Stimulated activated naive CD4-positive, alpha-beta T cell treated with Interleukin-2 at 50 U/mL for 16 hours (primary cell): ENCODE results near the gene LTBP1.

Experiments
- DNase-seq: peaks from one replicate; lab custom pipeline; 2025; lab: John Stamatoyannopoulos, UW

Gene LTBP1

GRCh38 chr2:32931945-32932709, 14.6 kb upstream of the LTBP1 start:
- no peak for DNase-seq

DNA sequence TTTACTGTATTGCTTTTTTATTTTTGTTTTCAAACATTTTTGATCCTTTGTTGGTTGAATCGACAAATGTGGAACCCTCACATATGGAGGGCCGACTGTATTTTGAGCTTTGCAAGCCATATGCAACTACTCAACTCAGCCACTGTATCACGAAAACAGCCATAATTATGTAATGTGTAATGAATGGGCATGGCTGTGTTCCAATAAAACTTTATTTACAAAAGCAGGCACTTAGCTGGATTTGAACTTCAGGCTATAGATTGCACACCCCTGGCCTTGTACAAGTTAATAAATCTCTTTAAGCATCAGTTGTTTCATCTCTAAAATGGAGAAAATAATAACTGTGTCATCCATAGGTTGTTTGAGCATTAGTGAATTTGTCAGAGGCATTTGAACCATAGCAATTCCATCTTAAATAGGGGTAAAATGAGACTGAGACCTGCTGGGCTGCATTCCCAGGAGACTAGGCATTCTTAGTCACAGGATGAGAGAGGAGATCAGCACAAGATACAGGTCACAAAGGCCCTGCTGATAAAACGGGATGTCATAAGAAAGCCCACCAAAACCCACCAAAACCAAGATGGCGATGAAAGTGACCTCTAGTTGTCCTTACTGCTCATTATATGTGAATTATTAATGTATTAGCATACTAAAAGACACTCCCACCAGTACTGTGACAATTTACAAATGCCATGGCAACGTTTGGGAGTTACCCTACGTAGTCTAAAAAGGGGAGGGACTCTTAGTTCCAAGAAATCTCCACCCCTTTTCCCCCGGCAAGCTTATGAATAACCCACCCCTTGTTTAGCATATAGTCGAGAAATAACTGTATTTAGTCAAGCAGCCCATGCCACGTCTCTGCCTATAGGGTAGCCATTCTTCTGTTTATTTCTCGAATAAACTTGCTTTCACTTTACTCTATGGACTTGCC, 13.7 kb upstream of the LTBP1 start:
- DNase-seq = no peak

GRCh38 chr2:32933756-32934095, 13.0 kb upstream of the LTBP1 start:
- no peak for DNase-seq

DNA sequence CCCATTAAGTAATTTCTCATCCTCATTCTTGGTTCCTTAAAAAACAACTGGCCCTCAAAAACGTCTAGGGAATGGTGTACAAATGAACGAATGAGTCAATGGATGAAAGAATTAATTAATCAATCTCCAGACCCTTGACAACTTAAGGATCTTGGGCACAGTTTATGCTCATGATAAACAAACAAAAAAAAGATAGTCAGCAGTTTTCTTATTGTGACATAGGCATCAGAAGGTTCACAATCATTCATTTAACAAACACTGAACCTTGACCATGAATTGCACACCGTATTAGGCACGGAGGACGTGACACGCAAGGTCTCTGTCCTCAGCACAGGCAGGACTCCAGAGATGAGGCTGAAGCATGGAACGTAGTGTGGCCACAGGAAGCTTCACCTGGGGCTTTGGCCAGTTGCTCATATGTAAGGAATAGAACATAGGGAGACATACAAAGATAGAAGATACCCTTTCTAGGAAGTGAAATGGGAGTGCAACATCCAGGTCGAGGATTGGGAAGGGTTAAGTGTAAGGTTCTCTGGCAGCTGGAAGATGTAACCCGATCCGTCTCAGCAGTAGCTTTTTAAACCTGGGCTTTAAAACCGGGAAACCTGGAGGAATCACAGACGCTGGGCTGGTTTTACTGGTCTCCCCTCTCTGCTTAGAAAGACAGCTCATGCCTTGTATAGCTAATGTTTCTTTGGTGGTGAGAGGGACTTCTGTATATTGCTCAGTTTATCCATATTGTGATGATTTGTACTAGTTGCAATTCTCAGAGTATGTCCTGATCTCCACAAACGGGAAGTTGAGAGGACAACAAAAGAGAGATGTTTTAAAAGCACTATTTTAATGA, 8.9 kb upstream of the LTBP1 start:
- DNase-seq = no peak

DNA sequence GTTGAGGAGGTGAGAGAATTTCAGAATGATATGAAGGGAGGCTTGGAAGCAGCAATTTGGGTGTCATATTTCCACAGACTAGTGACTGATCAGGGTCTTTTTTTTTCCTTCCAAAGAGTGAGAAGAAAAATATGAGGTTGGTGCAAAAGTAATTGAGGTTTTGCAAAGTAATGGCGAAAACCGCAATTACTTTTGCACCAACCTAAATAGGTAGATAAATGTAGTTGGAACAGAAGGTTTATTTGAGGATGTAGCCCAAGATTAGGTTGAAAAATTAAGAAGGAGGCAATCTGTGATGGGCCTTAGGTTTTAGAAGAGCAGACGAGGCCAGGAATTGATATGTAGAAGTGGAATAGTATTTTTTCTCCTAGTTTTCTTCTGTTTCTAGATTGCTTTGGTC, 7.8 kb upstream of the LTBP1 start:
- no peak for DNase-seq

- DNase-seq = no peak
Measured at GRCh38 chr2:32940316-32940997, 6.3 kb upstream of the LTBP1 start.

DNA sequence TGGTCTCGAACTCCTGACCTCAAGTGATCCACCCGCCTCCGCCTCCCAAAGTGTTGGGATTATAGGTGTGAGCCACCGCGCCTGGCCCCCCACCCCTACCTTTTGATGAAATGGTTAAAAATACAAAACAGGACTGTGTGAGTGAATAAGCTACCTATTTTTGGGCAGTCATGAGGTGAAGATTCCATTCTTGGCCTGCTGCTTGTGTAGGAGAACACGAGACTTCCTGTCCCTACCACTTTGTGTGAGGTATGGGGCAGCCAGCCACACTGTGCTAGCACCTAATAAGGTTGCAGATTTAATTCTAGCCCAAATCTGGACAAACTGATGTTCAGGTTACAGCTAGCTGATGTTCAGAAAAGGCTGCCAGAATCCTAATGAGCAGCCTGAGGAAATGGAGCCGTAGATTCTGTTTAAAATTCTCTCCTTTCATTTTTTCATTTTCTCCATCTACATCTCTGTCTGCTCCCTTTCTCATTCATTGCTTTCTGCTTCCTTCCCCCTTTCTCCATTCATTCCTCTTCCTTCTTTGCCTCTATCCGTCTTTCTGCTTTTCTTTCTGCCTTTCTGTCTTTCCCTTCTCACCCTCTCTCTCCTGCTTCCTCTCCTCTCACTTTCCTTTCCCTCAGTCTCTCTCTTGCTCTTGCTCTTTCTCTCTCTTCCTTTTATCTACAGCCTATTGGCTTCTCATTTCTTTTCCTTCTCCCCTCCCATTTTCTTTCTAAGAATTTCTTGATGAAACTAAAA, 4.6 kb upstream of the LTBP1 start:
- DNase-seq = no peak

GRCh38 chr2:32942793-32943485, 3.8 kb upstream of the LTBP1 start:
- no peak for DNase-seq

- DNase-seq = no peak
Measured at GRCh38 chr2:32945286-32945685, 1.5 kb upstream of the LTBP1 start.

DNA sequence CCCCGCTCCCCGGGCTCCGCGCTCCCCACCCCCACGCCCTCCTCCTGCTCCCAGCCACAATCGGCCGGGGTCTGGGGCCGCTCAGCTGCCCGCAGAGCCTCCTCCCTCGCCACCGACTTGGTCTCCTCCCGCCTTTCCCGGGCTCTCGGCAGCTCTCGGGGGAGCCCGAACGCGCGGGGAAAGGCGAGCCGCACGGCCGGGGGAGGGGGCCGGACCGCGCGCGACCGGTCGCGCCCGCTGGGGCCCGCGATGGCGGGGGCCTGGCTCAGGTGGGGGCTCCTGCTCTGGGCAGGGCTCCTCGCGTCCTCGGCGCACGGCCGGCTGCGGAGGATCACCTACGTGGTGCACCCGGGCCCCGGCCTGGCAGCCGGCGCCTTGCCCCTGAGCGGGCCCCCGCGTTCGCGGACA, 327 bp downstream of the LTBP1 start:
- DNase-seq = no peak

GRCh38 chr2:32947484-32948143, 861 bp downstream of the LTBP1 start:
- peak; percentile 14 for DNase-seq

- no peak for DNase-seq
Measured at GRCh38 chr2:32948266-32948665, 1.5 kb downstream of the LTBP1 start.

DNA sequence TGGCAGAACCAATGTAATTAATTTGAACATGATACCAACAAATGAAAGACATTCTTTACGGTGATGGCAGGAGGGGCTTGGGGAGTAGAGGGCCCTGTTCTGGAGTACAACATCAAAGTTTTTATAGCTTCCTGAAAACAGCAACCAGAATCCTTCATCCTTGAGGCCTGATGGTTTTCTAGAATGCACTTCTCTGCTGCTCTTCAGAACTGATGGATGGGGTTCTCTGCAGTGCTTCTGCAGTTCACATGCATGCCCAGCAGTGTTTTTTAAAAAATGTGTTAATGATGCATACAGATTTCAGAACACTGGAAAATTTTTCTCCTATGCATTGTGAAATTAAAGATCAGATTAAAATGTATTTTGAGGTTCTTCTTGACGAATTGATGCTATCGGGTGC, 2.5 kb downstream of the LTBP1 start:
- no peak for DNase-seq

- DNase-seq = no peak
Measured at GRCh38 chr2:32951672-32952071, 4.9 kb downstream of the LTBP1 start.

DNA sequence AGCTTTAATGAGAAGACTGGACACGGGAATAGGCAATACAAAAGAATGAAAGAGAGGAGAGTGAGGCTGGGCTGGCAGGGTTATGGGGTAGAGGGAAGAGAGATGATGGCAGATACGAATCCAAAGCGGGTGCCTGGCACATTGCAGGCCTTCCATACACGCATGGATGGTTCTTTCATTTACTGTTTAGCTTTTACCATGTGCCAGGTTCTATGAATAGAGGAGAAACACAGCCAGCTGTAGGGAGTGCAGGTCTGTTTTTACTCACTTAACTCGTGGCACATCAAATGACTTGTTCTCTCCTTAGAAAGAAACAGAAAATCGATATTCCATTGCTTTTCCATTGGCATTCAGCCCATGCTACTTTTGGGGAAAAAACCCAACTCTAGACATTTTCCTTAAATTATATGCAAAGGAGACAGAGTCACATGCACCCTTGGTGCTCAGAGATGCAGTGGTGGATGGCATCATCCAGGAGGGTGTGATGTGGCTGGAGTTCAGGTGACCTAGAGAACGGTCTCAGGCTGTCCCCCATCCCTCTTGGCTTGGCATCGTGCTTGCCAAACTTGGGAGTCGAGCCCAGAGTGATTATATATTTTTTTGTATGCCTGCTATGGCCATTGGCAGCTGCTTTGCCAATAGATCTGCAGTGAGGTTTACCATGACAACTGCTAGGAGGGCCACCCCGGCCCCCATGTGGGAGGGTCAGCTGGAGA, 6.2 kb downstream of the LTBP1 start:
- DNase-seq = no peak

DNA sequence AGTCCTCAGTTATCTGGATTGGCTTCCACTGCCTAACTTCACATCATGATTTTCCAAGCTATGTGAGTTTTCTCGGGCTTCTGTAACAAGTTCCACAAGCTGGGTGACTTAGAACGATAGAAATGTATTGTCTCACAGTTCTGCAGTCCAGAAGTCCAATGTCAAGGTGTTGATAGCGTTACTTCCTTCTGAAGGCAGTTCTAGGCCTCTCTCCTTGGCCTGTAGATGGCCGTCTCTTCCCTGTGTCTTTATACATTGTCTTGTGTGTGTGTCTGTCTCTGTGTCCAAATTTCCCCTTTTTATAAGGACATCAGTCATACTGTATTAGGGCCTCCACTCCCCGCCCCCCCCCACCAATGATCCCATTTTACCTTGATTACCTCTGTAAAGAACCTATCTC, 7.5 kb downstream of the LTBP1 start:
- no peak for DNase-seq

- no peak for DNase-seq
Measured at GRCh38 chr2:32958821-32959220, 12.1 kb downstream of the LTBP1 start.

- no peak for DNase-seq
Measured at GRCh38 chr2:32960238-32960637, 13.5 kb downstream of the LTBP1 start.
